Endothelial cell of umbilical vein (primary cell): ENCODE data around the gene RNF217. TPM values are rescaled to one million over a fixed set of nuclear protein-coding genes. Genes with fewer than 3 reads are reported as not detected.

ENCODE experiments used
- BruUV-seq: library from RNA; stranded (reverse); fragments of 400-500 nt; replicated peaks from 2 replicates; lab custom pipeline; 2021; lab: Mats Ljungman, UMichigan
- CTCF ChIA-PET: fragments of 300-600, 350-600 bp; sonication (Branson Sonifier 250); formaldehyde crosslinking; loops from one replicate; lab custom pipeline; 2021; ENCODE audit warnings: antibody characterized with exemption, inconsistent platforms; lab: Charles Lee
- POLR2A ChIA-PET: fragments of 300-600, 350-600 bp; sonication (Branson Sonifier 250); formaldehyde crosslinking; loops from one replicate; lab custom pipeline; 2021; ENCODE audit warnings: antibody characterized with exemption, inconsistent platforms; lab: Charles Lee
- DNase-seq: peaks from one replicate; pipeline ENCODE4 v3.0.0-alpha.2; 2011; ENCODE audit warnings: low read depth, low spot score
- FAIRE-seq: peaks from 2 replicates; lab custom pipeline; 2011; peaks lifted over from hg19 to GRCh38; lab: Jason Lieb, UNC
- H2AFZ ChIP-seq: 2 replicates; pipeline ENCODE4 v1.6.0; 2012; ENCODE audit warnings: low read depth, low read length, control low read depth, inconsistent platforms
- H3K27ac ChIP-seq: 2 replicates; pipeline ENCODE4 v1.5.1; 2011; ENCODE audit warnings: low read depth, mild to moderate bottlenecking, control low read depth, low read length, moderate library complexity; ENCODE audit not compliant: insufficient read depth
- H3K27me3 ChIP-seq, 2 experiments: 2 replicates each; pipeline versions ENCODE4 v1.6.0 to v1.6.1; 2011; ENCODE audit warnings: low read length in 2 of 2, mixed read lengths in 1 of 2; ENCODE audit not compliant: control insufficient read depth in 2 of 2, insufficient read depth in 2 of 2
- H3K36me3 ChIP-seq, 2 experiments: 2 replicates in 1 of 2; 3 replicates in 1 of 2; pipeline ENCODE4 v1.5.1; 2011; ENCODE audit warnings: low read length in 2 of 2, mild to moderate bottlenecking in 1 of 2, moderate library complexity in 1 of 2; ENCODE audit not compliant: control insufficient read depth in 2 of 2, insufficient read depth in 2 of 2; ENCODE audit errors: extremely low read depth in 1 of 2
- H3K4me1 ChIP-seq: 3 replicates; pipeline ENCODE4 v1.5.1; 2011; ENCODE audit warnings: mild to moderate bottlenecking, low read length; ENCODE audit not compliant: control insufficient read depth, insufficient read depth; ENCODE audit errors: extremely low read depth
- H3K4me2 ChIP-seq: 2 replicates; pipeline ENCODE4 v1.6.1; 2011; ENCODE audit warnings: low read length, control low read depth, mixed read lengths; ENCODE audit not compliant: insufficient read depth
- H3K4me3 ChIP-seq, 3 experiments: fragments of 200-600 bp in 1 of 3; sonication (generic), shearing (Covaris generic) in 1 of 3; replicated peaks in 1 of 3; 2 replicates each; pipeline ENCODE4 v1.5.1; 2011 to 2016; ENCODE audit warnings: control low read depth in 3 of 3, low read length in 3 of 3, mild to moderate bottlenecking in 2 of 3, inconsistent platforms in 1 of 3, low read depth in 1 of 3, moderate library complexity in 1 of 3; ENCODE audit not compliant: insufficient read depth in 1 of 3
- H3K79me2 ChIP-seq: 2 replicates; pipeline ENCODE4 v1.6.0; 2012; ENCODE audit warnings: low read length, inconsistent platforms; ENCODE audit not compliant: control insufficient read depth, insufficient read depth
- H3K9ac ChIP-seq: replicated peaks from 2 replicates; pipeline ENCODE3; 2011; ENCODE audit warnings: low read length, control low read depth; ENCODE audit not compliant: insufficient read depth; ENCODE audit errors: extremely low read depth
- H3K9me1 ChIP-seq: replicated peaks from 3 replicates; pipeline ENCODE4 v1.6.0; 2011; ENCODE audit warnings: mild to moderate bottlenecking, low read length; ENCODE audit not compliant: control insufficient read depth, insufficient read depth; ENCODE audit errors: extremely low read depth
- H3K9me3 ChIP-seq: replicated peaks from 2 replicates; pipeline ENCODE4 v1.5.1; 2012; ENCODE audit warnings: low read length, inconsistent platforms; ENCODE audit not compliant: control insufficient read depth, insufficient read depth
- H4K20me1 ChIP-seq: replicated peaks from 2 replicates; pipeline ENCODE3; 2011; ENCODE audit warnings: mild to moderate bottlenecking, low read length; ENCODE audit not compliant: control insufficient read depth, insufficient read depth; ENCODE audit errors: extremely low read depth
- EZH2 ChIP-seq: IDR thresholded peaks from 2 replicates; pipeline ENCODE4 v1.6.1; 2012; ENCODE audit warnings: borderline replicate concordance, low read depth, mild to moderate bottlenecking, moderate library complexity, low read length, inconsistent platforms; ENCODE audit not compliant: severe bottlenecking
- FOS ChIP-seq: IDR thresholded peaks from 2 replicates; pipeline ENCODE4 v1.6.1; 2011; ENCODE audit warnings: mild to moderate bottlenecking, low read length, moderate library complexity, borderline replicate concordance; ENCODE audit not compliant: insufficient read depth
- GATA2 ChIP-seq: IDR thresholded peaks from 2 replicates; pipeline ENCODE4 v1.7.0; 2011; ENCODE audit warnings: low read depth, mild to moderate bottlenecking, moderate library complexity, mixed read lengths, low read length; ENCODE audit not compliant: insufficient read length, insufficient read depth
- JUN ChIP-seq: IDR thresholded peaks from 2 replicates; pipeline ENCODE4 v1.6.1; 2011; ENCODE audit warnings: borderline replicate concordance, low read depth; ENCODE audit not compliant: insufficient read length, insufficient read depth
- MYC ChIP-seq: IDR thresholded peaks from one replicate; pipeline ENCODE4 v1.6.1; 2011; ENCODE audit warnings: mild to moderate bottlenecking, low read depth, low read length
- POLR2A ChIP-seq: IDR thresholded peaks from 2 replicates; pipeline ENCODE4 v1.6.1; 2012; ENCODE audit warnings: low read depth, mild to moderate bottlenecking, control low read depth, low read length
- POLR2AphosphoS5 ChIP-seq: IDR thresholded peaks from 2 replicates; pipeline ENCODE4 v1.6.1; 2012; ENCODE audit warnings: low read depth, mild to moderate bottlenecking, control low read depth, low read length, moderate library complexity; ENCODE audit not compliant: insufficient read depth
- dilution Hi-C: fragments of 300-500 bp; cut with MboI; formaldehyde crosslinking; loops from one replicate; pipeline ENCODE4 v1.15.0; 2019; ENCODE audit warnings: low sequenced_read_pairs; ENCODE audit not compliant: extremely low pct_ligation_motif_present
- intact Hi-C: fragments of 100-400 bp; cut with micrococcal nuclease; formaldehyde crosslinking; loops from one replicate; pipeline ENCODE4 v1.10.0; 2022
- polyA plus RNA-seq, 4 experiments: library from polyadenylated mRNA; depleted of rRNA in 3 of 4; stranded (reverse) in 3 of 4; unstranded in 1 of 4; fragments of >200 nt; gene quantifications; 2 replicates each; pipeline versions ENCODE4 v1.2.1 to v1.2.3, GENCODE V29; 2011 to 2012; ENCODE audit warnings: missing spikeins in 1 of 4
- total RNA-seq: library from RNA; stranded (reverse); gene quantifications from 2 replicates; pipeline ENCODE4 v1.2.3, GENCODE V29; 2021
- TF ChIP-seq, protein P1 (sequence below), 2 donors: IDR thresholded peaks; 1 replicate in 1 of 2; 2 replicates in 1 of 2; pipeline ENCODE4 v1.5.1; 2011; ENCODE audit warnings: low read length in 2 of 2, mild to moderate bottlenecking in 2 of 2, moderate library complexity in 2 of 2, control low read depth in 1 of 2, inconsistent platforms in 1 of 2, low read depth in 1 of 2; ENCODE audit not compliant: insufficient read depth in 1 of 2; ENCODE audit errors: extremely low read depth in 1 of 2
- TF ChIP-seq, protein P2 (sequence below): IDR thresholded peaks from 2 replicates; pipeline ENCODE4 v1.6.1; 2011; ENCODE audit not compliant: insufficient read depth, insufficient read length

RNF217 gene
- total and polyA plus RNA-seq, 2 donors (not counting 3 experiments of a cell fraction or from before 2014, with no cell fraction given), result 8.8 to 32.5 TPM

DNA sequence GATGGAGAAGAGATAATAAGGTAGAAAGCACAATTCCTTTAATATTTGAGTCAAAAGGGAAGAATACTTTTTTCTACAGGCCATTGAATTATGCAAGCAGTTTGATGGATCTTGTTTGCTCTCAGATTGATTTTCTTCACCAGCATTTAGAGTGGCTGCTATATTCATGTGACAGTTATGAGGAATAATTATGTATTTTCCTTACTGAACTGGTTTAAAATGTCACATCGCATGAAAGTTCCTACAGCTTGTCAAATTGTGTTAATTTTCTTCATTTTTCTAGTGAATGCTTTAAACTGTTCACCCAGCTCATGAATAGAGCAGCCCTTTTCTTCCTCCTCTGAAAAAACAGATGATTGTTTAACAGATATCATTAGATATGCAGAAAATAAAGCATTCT lies 153.9 kb downstream of the RNF217 start:
- DNase-seq, result no peak
- Histone ChIP-seq H3K4me1 (no peaks in the 10 kb centered on the region), H3K79me2 (no peaks in the 10 kb centered on the region), H2AFZ (no peak overlapping the region), H3K36me3 (no peaks in the 10 kb centered on the region), H3K4me3 (no peak overlapping the region), H4K20me1 (no peaks in the 10 kb centered on the region), H3K4me2 (no peak overlapping the region), H3K9me3 (no peaks in the 10 kb centered on the region), H3K27me3 (no peaks in the 10 kb centered on the region), H3K9ac (no peak overlapping the region), H3K27ac (no peak overlapping the region), H3K9me1 (no peaks in the 10 kb centered on the region)
- intact Hi-C loops (no loop called here), dilution Hi-C loops (loop anchor here (25.0 kb wide), 1 partner anchor 254 kb away; no protein-coding TSS in a partner anchor)
- no TSS peak for BruUV-seq
- no peak for TF ChIP-seq GATA2
- no peak for TF ChIP-seq JUN
- TF ChIP-seq FOS, result no peak
- no peak for TF ChIP-seq MYC
- TF ChIP-seq, protein P1, sequence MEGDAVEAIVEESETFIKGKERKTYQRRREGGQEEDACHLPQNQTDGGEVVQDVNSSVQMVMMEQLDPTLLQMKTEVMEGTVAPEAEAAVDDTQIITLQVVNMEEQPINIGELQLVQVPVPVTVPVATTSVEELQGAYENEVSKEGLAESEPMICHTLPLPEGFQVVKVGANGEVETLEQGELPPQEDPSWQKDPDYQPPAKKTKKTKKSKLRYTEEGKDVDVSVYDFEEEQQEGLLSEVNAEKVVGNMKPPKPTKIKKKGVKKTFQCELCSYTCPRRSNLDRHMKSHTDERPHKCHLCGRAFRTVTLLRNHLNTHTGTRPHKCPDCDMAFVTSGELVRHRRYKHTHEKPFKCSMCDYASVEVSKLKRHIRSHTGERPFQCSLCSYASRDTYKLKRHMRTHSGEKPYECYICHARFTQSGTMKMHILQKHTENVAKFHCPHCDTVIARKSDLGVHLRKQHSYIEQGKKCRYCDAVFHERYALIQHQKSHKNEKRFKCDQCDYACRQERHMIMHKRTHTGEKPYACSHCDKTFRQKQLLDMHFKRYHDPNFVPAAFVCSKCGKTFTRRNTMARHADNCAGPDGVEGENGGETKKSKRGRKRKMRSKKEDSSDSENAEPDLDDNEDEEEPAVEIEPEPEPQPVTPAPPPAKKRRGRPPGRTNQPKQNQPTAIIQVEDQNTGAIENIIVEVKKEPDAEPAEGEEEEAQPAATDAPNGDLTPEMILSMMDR (IDR thresholded peaks at IDR 0.05; ENCODE audit: extremely low read depth in 1 of 2, insufficient read depth in 1 of 2, low read depth in 1 of 2, low read length in 2 of 2), result no peak
- TF ChIP-seq EZH2, result no peak
- TF ChIP-seq POLR2A, result no peak
- no peak for TF ChIP-seq POLR2AphosphoS5
- TF ChIP-seq, protein P2, sequence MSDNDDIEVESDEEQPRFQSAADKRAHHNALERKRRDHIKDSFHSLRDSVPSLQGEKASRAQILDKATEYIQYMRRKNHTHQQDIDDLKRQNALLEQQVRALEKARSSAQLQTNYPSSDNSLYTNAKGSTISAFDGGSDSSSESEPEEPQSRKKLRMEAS, result no peak
- no peak for FAIRE-seq
- POLR2A ChIA-PET, result no interaction called here
- CTCF ChIA-PET, result interaction anchor here (0.6 to 1.8 kb wide), 3 partner anchors 106 to 261 kb away, joined by 3 to 22 read pairs (median 3); no protein-coding TSS in a partner anchor
